Activated CD8-positive, alpha-beta memory T cell treated with anti-CD3 and anti-CD28 coated beads, Interleukin-2, amount 50 U/mL, for 48 hours (primary cell): ENCODE results near the gene UST.
A peak's percentile ranks its signal among the peaks of the same experiment; 100 is the strongest.

Experiments
- DNase-seq: peaks from one replicate; pipeline ENCODE4 v3.0.0-alpha.2; 2020

The UST gene, protein sequence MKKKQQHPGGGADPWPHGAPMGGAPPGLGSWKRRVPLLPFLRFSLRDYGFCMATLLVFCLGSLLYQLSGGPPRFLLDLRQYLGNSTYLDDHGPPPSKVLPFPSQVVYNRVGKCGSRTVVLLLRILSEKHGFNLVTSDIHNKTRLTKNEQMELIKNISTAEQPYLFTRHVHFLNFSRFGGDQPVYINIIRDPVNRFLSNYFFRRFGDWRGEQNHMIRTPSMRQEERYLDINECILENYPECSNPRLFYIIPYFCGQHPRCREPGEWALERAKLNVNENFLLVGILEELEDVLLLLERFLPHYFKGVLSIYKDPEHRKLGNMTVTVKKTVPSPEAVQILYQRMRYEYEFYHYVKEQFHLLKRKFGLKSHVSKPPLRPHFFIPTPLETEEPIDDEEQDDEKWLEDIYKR

DNA sequence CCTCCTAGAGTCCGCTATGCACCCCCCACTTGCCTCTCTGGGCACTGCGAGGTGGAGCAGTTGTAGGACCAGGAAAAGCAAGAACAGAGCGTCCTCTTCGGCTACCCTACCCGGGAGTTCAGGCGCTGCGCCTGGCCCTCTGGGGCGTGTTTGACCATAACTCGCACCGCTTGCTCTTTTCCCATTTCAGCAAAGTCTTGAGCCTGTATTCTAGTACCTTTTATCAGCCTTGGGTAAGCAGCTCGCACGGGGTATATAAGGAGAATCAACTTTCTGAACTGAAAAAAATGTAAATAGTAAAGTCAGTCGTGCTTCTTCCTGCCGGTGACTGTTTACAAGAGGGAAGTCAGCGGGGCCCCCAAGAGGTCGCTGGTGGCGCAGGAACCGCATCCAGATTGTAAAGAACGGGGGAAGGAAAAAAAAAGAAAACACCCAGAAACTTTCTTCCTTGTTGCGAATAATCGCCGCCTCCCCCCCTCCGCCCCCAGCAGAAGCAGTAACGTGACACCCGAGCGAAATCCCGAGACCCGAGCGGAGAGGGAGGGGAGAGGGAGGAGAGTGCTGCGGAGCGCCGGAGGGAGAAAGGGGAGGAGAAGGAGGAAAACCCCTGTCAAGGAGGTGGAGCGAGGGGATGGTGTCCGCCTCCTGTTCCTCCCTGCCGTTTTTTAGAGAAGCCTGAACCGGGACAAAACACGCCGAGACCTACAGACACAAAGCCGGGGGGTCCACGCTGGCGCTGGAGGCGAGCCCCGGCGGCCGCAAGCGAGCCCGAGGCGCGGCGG, at the start of gene UST:
Gene UST (plus strand): TSS at position 668 of the 782 bp plus-strand sequence. CDS start 401 bp downstream, outside the sequence.
- peak; percentile 69 for DNase-seq

DNA sequence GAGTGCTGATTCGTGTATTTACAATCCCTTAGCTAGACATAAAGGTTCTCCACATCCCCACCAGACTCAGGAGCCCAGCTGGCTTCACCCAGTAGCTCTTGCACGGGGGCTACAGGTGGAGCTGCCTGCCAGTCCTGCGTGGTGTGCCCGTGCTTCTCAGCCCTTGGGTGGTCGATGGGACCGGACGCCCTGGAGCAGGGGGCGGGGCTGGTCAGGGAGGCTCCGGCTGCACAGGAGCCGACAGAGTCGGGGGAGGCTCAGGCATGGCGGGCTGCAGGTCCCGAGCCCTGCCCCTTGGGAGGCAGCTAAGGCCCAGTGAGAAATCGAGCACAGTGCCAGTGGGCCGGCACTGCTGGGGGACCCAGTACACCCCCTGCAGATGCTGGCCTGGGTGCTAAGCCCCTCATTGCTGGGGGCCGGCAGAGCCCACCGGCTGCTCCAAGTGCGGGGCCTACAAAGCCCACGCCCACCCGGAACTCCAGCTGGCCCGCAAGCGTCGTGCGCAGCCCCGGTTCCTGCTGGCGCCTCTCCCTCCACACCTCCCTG, 48.9 kb upstream of the UST start:
- no peak for DNase-seq

DNA sequence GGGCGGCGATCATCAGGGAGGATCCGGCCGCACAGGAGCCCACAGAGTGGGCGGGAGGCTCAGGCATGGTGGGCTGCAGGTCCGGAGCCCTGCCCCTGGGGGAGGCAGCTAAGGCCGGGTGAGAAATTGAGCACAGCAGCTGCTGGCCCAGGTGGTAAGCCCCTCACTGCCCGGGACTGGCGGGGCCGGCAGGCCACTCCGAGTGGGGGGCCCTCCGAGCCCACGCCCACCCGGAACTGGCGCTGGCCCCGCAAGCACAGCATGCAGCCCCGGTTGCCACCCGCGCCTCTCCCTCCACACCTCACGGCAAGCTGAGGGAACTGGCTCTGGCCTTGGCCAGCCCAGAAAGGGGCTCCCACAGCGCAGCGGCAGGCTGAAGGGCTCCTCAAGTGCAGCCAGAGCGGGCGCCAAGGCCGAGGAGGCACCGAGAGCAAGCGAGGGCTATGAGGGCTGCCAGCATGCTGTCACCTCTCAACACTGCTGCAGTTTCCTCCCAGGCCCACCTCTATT, 48.1 kb upstream of the UST start:
- DNase-seq = no peak

DNA sequence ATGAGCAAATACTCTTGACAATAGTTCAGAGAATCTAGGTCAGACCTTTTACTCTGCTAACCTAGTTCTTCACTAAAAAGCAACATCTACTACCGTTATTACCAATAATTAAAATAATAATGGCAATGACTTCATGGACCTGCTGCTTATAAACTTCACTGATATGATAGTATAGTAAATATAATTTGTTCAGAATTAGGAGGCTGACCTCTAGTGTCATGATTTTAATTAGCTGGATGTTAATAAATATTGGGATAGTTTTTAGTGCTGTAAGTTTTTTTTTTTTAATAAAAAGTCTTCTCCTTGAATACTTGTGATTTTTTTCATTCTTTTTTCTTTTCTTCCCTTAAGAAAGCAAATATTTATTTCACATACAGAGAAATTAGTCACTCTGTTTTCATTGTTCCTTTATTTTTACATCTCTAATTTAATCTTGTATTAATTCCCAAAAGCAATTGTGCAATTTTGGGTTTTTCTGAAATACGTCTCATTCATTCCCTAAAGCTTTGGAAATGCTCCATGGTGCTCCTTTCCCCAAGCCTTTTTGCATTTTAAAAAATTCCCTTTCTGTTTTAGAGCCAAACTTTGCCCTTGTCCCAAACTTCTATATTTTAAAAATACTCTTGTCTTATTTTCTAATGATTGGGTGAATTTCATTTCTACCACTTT, 46.6 kb upstream of the UST start:
- no peak for DNase-seq

DNA sequence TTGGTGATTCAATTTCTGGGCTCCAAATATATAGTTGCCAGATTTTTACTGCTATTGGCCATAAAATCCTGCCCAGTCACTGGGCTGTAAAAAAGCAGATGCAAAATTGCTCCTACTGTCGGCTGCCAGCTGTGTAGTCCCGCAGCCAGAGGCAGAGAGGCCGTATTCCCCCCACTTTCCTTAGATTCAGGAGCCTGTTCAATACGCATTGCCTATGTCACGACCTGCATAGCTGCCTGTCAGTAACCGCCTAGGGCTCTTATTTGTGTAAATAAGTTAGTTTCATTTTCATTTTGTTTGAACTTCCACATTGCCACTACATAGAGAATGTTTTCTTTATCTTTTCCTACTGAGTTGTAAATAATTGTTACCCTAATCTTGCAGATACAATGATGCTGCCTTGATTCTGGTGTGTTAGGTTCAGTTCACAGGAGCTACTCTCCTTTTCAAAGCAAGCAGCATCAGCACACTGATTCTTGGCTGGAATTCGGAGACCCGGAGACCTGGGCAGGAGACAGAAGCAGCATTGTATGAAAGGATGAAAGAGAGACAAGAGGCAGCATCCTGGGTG, 46.0 kb upstream of the UST start:
- no peak for DNase-seq

DNA sequence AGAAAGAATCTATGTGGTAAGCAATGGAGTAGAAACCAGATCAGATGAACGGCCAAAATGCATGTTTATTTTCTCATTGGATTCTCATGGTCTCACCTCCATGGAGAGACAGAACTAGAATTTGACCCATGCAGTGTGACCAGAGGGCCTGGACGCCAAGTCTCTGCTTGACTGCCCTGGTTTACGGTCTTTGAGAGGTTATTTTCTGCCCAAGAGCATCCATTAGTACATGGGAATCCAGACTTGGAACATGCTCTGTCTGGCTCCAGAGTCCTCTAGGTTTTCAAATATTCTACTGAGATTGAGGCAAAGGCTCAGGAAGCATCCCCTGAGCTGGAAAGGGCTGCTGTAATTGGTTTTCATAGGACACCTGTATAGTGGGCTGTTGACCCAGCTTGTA, 45.5 kb upstream of the UST start:
- DNase-seq = no peak

DNA sequence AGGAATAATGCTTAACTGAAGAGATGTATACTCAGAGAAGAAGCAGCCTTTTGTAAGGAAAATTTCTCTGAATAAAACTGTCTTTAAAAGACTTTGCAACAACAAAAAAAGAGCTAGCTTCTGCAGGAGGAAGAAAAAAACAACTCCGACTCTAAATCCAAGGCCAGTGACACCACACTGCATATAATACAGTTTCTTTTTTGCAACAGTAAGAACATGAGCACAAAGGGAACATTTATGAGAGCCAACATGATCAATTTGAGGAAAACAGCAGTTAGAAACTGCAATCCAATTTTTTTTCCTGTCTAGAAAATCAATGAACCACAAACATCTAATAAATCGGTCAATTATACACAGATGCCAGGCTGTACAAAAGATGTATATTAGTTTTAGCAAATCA, 42.9 kb upstream of the UST start:
- no peak for DNase-seq

DNA sequence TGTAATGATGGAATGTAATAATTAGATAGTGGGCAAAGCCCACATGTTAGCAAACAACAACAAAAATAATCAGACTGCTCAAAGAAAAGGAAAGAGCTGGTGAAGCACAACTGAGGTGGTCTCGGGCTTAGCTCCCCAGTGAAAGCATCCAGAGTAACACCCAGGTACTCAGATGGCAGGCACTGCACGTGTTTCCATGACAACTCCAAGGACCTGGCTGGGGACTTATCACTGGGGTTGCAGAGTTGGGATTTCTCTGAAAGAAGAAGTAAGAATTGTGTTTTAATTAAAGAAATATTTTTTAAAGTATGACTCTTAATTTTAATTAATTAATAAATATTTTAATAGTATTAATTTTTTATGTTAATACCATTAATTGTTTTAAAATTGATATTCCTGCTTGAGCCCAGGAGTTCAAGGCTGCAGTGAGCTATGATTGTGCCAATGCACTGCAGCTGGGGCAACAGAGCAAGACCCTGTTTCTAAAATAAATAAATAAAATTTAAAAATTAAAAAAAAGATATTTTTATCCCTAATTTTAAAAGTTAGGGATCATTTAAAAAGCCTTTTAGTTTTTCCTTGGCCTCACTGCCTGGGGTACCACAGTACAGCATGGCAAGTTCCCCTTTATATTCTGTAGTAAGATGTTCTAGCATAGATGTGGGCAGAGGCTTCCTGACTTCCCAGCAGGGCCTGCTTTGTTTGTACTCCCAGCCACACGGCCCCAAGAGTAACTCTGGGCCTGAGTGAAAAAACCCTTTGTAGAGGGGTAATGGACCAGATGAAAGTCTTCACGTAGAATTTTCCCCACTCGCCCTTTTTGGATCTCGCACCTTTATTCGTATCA, 42.2 kb upstream of the UST start:
- no peak for DNase-seq

DNA sequence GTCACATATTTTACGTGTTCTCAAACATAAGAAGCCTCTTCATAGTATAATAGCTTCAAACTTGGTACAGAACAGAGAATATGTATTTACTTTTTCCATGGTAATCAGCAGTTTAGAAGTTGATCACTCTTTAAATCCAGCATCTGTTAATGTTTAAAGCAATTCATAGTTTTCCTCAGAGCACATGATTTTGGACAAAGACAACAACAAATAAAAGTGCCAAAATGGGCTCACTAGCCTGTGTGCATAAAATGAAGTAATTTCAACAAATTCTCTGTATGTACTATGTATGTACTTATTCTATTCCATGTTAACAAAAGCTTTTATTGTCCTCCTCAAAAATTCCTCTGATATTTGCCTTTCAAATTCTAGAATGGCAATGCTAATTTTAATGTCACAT, 38.1 kb upstream of the UST start:
- DNase-seq = no peak

DNA sequence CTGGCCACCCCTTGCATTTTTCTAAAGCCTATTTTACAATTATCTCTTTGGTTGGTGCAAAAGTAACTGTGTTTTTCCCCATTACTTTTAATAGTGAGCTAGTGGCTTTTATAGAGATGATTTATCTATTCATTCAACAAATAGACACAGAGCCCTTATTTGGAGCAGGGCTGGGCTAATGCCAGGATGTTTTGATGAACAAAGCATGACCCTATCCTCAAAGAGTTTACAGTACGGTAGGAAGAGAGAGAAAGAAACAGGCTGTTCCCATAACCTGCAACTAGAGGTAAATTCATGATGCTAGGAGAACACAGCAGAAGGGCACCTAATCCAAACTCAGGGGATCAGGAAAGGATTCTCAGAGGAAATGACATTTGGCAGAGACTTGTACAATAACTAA, 37.3 kb upstream of the UST start:
- no peak for DNase-seq

DNA sequence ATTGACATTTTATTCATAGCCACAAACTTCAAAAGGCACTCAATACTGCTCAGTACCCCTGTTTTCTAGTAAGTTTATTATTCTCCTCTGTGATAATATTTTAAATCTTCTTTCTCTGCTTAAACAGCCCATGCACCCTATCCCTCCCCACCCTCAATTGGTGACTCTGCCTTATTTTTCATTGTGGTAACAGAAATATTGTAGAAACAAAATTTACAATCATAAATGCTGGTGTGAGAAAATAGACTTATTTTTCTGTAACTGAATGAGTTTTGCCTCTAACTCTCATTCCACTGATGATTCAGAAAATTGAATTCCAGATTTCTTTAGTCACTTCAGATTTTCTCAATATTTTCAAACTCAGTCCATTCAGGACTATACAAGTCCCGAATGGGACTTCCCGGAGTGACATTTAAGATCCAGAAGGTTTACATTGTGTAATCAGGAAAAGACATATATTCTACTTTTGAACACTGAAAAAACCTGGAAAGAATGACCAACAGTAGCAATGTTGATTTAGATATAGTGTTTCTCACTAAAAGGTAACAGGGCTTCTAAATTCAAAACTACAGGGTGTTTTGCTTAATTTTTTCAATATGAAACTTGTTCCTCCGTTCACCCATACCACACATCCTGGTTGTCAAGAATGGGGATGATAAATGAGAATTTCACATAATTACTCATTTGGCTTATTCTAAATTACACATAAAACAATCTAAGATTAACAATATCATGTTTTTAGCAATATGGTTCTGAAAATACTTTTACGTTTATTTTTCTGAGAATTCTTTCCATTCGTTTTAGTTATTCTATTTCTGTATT, 34.8 kb upstream of the UST start:
- no peak for DNase-seq

DNA sequence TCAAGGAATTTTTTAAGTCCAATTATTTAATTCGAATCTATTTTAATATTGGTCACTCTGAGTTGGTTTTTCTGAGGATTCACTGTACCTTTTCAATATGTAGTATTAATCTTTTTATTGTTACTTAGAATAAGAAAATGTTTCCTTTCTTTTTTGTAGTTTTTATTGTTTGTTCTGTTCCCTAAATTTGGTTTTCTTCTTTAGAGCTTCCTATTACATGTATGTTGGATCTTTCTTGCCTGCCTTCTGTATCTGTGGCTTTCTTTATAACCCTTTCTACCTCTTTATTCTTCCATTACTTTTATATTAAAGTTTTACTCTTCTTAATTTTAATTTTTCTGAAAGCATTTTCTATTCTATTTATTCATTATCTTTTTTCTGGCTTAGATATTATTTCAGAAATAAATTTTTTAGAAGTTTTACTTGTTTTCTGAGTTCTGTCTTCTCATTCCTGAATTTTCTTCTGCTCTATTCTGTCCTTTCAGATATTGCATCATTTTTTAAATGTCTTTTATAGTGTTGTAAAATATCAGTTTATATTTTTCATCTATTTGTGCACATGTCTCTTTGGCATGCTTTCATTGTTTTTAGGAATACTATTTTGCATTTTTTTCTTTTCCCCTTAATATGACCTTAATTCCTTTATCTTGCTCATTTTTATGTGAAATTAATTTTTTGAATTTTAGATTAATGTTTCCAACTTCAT, 33.6 kb upstream of the UST start:
- no peak for DNase-seq

DNA sequence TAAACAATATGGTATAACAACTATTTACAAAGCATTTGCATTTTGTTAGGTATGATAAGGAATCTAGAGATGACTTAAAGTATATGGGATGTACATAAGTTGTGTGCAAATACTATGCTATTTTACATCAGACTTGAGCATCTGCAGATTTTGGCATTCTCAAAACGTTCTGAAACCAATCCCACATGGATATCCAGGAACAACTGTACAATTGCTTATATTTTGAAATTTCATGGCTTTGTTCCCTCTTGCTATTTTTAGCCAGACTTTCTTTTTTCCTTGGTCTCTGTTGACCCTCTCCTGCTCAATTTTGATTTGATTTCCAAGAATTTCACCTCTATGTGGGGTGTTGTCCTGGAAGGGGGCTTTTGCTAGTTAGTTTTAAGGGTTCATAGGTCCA, 32.9 kb upstream of the UST start:
- no peak for DNase-seq

DNA sequence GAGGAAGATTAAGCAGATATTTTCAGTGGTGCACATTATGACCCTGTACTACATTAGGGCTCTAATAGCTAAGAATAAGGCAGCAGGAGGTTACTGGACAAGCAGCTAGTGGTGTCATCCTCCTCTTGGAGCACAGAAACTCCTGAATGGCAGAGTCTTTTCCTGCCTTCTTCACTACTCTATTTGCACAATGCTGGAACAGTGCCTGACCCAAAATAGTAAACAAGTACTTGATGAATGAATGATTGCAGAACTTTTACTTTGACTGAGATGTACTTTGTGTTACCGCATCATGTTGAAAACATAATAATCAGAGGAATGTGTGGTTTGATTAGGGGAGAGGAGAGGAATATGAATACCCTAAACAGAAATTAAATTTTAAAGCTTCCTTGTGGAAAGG, 30.0 kb upstream of the UST start:
- no peak for DNase-seq

DNA sequence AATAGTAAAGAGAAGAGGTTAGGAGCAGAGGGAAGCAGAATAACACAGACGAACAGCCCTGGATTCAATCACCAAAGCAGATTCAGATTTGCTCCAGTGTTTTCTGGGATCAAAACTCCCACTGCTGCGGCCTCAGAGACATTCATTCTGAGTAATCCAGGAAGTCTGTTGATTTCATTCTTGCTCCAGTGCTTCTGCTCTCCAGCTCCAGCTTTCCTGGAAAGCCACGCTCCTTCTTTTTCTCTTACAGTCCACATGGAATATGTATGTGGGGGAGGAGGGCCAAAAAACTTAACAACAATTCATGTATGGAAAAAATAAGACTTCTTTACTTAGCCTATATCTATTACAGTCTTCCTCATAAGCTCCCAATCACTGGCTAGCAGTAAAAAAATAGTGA, 26.4 kb upstream of the UST start:
- no peak for DNase-seq

DNA sequence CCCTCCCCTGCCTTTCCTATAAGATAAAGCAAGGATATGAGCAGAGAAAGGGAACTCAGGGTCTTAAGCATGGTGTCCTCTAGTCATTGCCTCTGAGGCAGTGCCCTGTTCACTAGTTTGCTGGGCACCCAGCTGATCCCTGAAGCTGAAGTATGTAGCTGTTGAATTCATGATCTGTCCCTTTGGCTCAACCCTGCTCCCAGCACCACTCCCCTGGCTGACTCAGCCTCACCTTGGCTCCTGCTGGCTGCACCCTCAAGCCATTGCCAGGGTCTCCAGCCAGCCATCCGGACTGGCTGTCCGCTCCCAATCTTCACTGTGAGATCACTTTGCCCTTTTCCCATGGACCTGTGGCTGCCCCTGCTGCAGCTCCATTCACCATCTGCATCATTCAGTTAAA, 25.9 kb upstream of the UST start:
- no peak for DNase-seq

DNA sequence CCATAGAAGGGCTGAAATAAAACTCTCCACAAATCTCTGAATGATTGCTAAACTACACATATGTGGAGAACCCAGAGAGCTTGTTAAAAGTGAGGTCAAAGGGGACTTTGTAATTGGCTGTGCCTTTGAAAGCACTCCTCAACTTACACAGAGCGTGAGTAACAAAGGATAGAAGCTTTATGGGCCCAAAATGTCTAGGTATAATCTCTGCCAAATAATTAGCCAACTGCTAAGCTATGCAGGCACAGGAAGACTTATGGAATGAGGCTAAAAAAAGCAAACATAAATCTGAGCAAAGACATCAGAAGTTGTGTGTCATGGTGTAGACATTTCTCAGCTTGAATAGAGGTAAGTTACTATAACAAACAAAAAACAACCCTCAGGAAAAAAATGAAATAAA, 23.3 kb upstream of the UST start:
- no peak for DNase-seq

DNA sequence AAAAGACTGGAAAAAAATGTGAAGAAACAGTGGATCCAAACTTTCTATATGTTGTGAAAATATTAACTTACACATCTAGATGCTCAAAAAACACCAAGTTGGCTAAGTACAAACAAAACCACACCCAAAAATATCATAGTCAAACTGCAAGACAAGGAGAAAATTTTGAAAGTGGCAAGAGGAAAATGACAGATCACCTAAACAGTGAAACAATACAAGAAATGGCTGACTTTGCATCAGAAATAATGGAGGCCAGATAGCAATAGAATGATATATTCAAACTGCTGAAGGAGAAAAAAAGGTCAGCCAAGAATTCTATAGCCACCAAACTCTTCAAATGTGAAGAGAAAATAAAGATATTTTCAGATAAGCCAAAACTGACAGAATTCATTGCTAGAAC, 22.4 kb upstream of the UST start:
- no peak for DNase-seq

DNA sequence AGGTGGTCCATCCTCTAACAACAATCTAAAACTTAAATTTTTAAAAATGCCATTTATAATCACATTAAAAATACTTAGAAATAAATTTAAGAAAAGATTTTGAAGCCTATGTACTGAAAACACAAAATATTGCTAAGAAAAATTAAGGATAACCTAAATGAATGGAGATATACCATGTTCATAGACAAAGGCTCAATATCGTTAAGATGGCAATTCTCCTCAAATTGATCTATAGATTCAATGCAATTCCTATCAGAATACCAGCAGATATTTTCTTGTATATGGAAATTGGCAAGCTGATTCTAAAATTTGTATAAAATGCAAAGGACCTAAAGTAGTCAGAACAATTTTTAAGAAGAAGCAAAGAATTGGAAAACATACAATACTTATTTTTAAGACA, 19.7 kb upstream of the UST start:
- no peak for DNase-seq

DNA sequence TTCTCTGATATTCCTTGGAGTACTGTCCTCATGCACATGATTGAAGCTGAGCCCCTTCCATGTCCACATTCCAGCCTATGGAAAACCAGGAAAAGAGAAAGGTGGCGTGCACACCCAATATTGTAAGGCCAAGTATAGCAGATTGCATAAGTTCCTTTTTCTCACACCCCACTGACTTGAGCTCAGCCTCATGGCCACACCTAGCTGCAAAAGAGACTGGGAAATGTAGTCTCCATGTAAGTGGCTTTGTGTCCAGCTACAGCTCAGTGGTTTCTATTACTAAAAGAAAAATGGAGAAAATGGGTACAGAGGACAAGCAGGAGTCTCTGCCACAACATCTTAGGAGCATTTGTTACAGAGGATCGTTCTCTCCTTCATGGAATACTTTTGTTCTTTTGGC, 10.8 kb upstream of the UST start:
- DNase-seq = no peak
